Liver (tissue), 9 donors: ENCODE data around the gene GIGYF1. TPM values are rescaled to one million over a fixed set of nuclear protein-coding genes. Genes with fewer than 3 reads are reported as not detected.

Experiments
- DNase-seq: peaks from one replicate; pipeline ENCODE4 v3.0.0-alpha.2; 2017; ENCODE audit warnings: low spot score
- H3K27ac ChIP-seq, 2 donors: one replicate each; pipeline ENCODE4 v1.7.0; 2013; ENCODE audit warnings: inconsistent platforms in 2 of 2, low read length in 2 of 2, control low read depth in 1 of 2, low read depth in 1 of 2, mild to moderate bottlenecking in 1 of 2
- H3K27me3 ChIP-seq, 4 donors: one replicate each; pipeline versions ENCODE4 v1.6.1 to v1.7.0; 2013; ENCODE audit warnings: low read length in 3 of 4, inconsistent platforms in 1 of 4, mild to moderate bottlenecking in 1 of 4, moderate library complexity in 1 of 4; ENCODE audit not compliant: control insufficient read depth in 4 of 4, insufficient read depth in 4 of 4
- H3K36me3 ChIP-seq, 4 donors: one replicate each; pipeline versions ENCODE4 v1.6.1 to v1.7.0; 2013; ENCODE audit warnings: low read length in 3 of 4, mild to moderate bottlenecking in 3 of 4, low read depth in 1 of 4, moderate library complexity in 1 of 4; ENCODE audit not compliant: control insufficient read depth in 4 of 4, insufficient read depth in 3 of 4
- H3K4me1 ChIP-seq, 4 donors: one replicate each; pipeline versions ENCODE4 v1.6.1 to v1.7.0; 2013; ENCODE audit warnings: low read length in 3 of 4, mild to moderate bottlenecking in 3 of 4, moderate library complexity in 1 of 4; ENCODE audit not compliant: control insufficient read depth in 4 of 4, insufficient read depth in 4 of 4
- H3K4me3 ChIP-seq, 3 donors: one replicate each; pipeline versions ENCODE4 v1.6.1 to v1.7.0; 2013; ENCODE audit warnings: low read length in 3 of 3, control low read depth in 1 of 3, low read depth in 1 of 3, mild to moderate bottlenecking in 1 of 3
- H3K9ac ChIP-seq, 2 donors: one replicate each; pipeline ENCODE4 v1.7.0; 2013; ENCODE audit warnings: low read length in 2 of 2, mild to moderate bottlenecking in 2 of 2, moderate library complexity in 2 of 2, control low read depth in 1 of 2, low read depth in 1 of 2
- H3K9me3 ChIP-seq, 4 donors: one replicate each; pipeline versions ENCODE4 v1.6.1 to v1.7.0; 2013; ENCODE audit warnings: low read length in 3 of 4; ENCODE audit not compliant: control insufficient read depth in 4 of 4
- CTCF ChIP-seq: fragments of 150-350 bp; IDR thresholded peaks from 2 replicates; pipeline ENCODE4 v1.5.1; 2017; ENCODE audit warnings: improper control_type of control experiment, low read depth, low read length; ENCODE audit not compliant: missing input control
- EGR1 ChIP-seq, 2 donors: IDR thresholded peaks; 2 replicates each; pipeline ENCODE4 v1.6.1; 2016 to 2018; ENCODE audit warnings: antibody characterized with exemption in 2 of 2, low read depth in 2 of 2
- FOXA1 ChIP-seq: IDR thresholded peaks from 2 replicates; pipeline ENCODE4 v1.6.1; 2016; ENCODE audit warnings: antibody characterized with exemption
- FOXA2 ChIP-seq: IDR thresholded peaks from 2 replicates; pipeline ENCODE4 v1.6.1; 2016; ENCODE audit warnings: antibody characterized with exemption
- GABPA ChIP-seq, 2 donors: IDR thresholded peaks in 1 of 2; conservative IDR thresholded peaks in 1 of 2; 2 replicates each; pipeline ENCODE4 v1.6.1; 2016; ENCODE audit warnings: antibody characterized with exemption in 2 of 2, mild to moderate bottlenecking in 1 of 2, moderate library complexity in 1 of 2
- HNF4A ChIP-seq, 2 donors: conservative IDR thresholded peaks; 2 replicates each; pipeline ENCODE4 v1.6.1; 2016; ENCODE audit warnings: antibody characterized with exemption in 2 of 2, mild to moderate bottlenecking in 2 of 2
- HNF4G ChIP-seq: IDR thresholded peaks from 2 replicates; pipeline ENCODE4 v1.6.1; 2016; ENCODE audit warnings: antibody characterized with exemption
- JUND ChIP-seq, 2 donors: IDR thresholded peaks; 2 replicates each; pipeline ENCODE4 v1.6.1; 2016; ENCODE audit warnings: antibody characterized with exemption in 2 of 2
- NR2F2 ChIP-seq: IDR thresholded peaks from 2 replicates; pipeline ENCODE4 v1.6.1; 2016; ENCODE audit warnings: antibody characterized with exemption
- RAD21 ChIP-seq, 2 donors: IDR thresholded peaks; 2 replicates each; pipeline ENCODE4 v1.6.1; 2016; ENCODE audit warnings: antibody characterized with exemption in 2 of 2, mild to moderate bottlenecking in 2 of 2
- RXRA ChIP-seq, 2 donors: IDR thresholded peaks; 2 replicates each; pipeline ENCODE4 v1.6.1; 2017 to 2018; ENCODE audit warnings: antibody characterized with exemption in 2 of 2, mild to moderate bottlenecking in 1 of 2
- SP1 ChIP-seq: IDR thresholded peaks from 2 replicates; pipeline ENCODE4 v1.6.1; 2018; ENCODE audit warnings: antibody characterized with exemption, mild to moderate bottlenecking
- TAF1 ChIP-seq: conservative IDR thresholded peaks from 2 replicates; pipeline ENCODE4 v1.6.1; 2016; ENCODE audit warnings: antibody characterized with exemption, mild to moderate bottlenecking
- YY1 ChIP-seq: IDR thresholded peaks from 2 replicates; pipeline ENCODE4 v1.6.1; 2016; ENCODE audit warnings: antibody characterized with exemption, mild to moderate bottlenecking
- ZBTB33 ChIP-seq: IDR thresholded peaks from 2 replicates; pipeline ENCODE4 v1.6.1; 2016; ENCODE audit warnings: antibody characterized with exemption
- WGBS: extraction: QIAGEN DNeasy Blood & Tissue Kit; methylation state at CpG from one replicate; pipeline ENCODE4 v1.1.7; 2013; 5-methylcytosine and 5-hydroxymethylcytosine counted together
- polyA plus RNA-seq, 2 donors: library from polyadenylated mRNA; stranded (reverse) in 1 of 2; unstranded in 1 of 2; fragments of 200-250 nt in 1 of 2; fragments of >200 nt in 1 of 2; fragmentation: Nextera tagmentation in 1 of 2; extraction: Ambion mirVana in 1 of 2; gene quantifications; one replicate each; pipeline versions ENCODE4 v1.2.1 to v1.2.3, GENCODE V29; 2013 to 2015
- total RNA-seq, 2 donors: library from RNA; depleted of rRNA; stranded (reverse); fragments of >200 nt; gene quantifications; one replicate each; pipeline ENCODE4 v1.2.3, GENCODE V29; 2014
- TF ChIP-seq, protein P1 (sequence below): IDR thresholded peaks from 2 replicates; pipeline ENCODE4 v1.6.1; 2016; ENCODE audit warnings: antibody characterized with exemption
- TF ChIP-seq, protein P2 (sequence below): IDR thresholded peaks from 2 replicates; pipeline ENCODE4 v1.6.1; 2016; ENCODE audit warnings: antibody characterized with exemption
- TF ChIP-seq, protein P3 (sequence below): IDR thresholded peaks from 2 replicates; pipeline ENCODE4 v1.6.1; 2016; ENCODE audit warnings: antibody characterized with exemption, mild to moderate bottlenecking
- donor health status: healthy.
- donor health status: healthy.
- donor health status: healthy.
- donor health status: healthy.
- donor health status: healthy.

The GIGYF1 gene
- total and polyA plus RNA-seq, 4 donors: 6.8 to 12.7 (median 10.1) TPM

DNA sequence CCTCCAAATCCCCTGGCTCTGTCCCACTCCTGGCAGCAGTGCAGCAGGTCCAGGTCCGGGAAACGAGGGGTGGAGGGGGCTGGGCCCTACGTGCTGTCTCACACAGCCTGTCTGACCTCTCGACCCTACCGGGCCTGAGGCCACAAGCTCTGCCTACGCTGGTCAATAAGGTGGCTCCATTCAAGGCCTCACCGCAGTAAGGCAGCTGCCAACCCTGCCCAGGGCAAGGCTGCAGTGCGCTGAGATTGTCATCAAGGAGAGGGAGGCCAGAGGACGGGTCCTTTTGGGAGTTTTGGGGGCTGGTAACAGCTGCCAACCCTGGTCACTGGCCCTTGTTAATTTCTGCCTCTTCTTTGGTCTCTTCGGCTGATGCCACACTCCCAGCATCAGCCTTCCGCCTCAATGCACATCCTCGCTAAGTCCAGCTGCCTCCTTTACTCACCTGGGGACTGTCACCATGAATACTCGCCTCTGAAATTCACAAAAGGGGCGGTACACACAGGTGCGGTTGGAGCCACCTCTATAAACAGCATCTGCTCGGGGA lies 29.8 kb upstream of the GIGYF1 start:
- peak overlapping the region; percentile 82 to 93 for H3K27ac ChIP-seq
- no peaks in the 10 kb centered on the region for H3K27me3 ChIP-seq
- DNase-seq: peak; percentile 60
- no peaks in the 10 kb centered on the region for H3K9me3 ChIP-seq
- peak overlapping the region in 1 of 3 donors; percentile 23 for H3K4me3 ChIP-seq
- H3K4me1 ChIP-seq: peaks cover 11 to 72% (median 52%) of the 10 kb centered on the region in 4 donors
- WGBS: 41% methylated on average over 16 of the region's 16 CpGs
- TF ChIP-seq HNF4A (conservative IDR thresholded peaks at IDR 0.05): peak; percentile 75 to 80
- no peak for TF ChIP-seq HNF4G
- TF ChIP-seq, protein P1, sequence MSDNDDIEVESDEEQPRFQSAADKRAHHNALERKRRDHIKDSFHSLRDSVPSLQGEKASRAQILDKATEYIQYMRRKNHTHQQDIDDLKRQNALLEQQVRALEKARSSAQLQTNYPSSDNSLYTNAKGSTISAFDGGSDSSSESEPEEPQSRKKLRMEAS: peak; percentile 94
- TF ChIP-seq, protein P2, sequence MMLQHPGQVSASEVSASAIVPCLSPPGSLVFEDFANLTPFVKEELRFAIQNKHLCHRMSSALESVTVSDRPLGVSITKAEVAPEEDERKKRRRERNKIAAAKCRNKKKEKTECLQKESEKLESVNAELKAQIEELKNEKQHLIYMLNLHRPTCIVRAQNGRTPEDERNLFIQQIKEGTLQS: no peak
- TF ChIP-seq ZBTB33: peak; percentile 91
- peak; percentile 80 for TF ChIP-seq YY1
- TF ChIP-seq JUND (IDR thresholded peaks at IDR 0.05): peak in 1 of 2 donors; percentile 54
- peak; percentile 91 for TF ChIP-seq NR2F2
- peak in 1 of 2 donors; percentile 55 for TF ChIP-seq RAD21 (IDR thresholded peaks at IDR 0.05)
- peak; percentile 36 to 84 for TF ChIP-seq EGR1 (IDR thresholded peaks at IDR 0.05; ENCODE audit: low read depth in 2 of 2)
- TF ChIP-seq RXRA (IDR thresholded peaks at IDR 0.05): peak; percentile 89 to 94
- TF ChIP-seq GABPA (IDR thresholded peaks at IDR 0.05 in 1 of 2, conservative IDR thresholded peaks at IDR 0.05 in 1 of 2): no peak
- TF ChIP-seq, protein P3, sequence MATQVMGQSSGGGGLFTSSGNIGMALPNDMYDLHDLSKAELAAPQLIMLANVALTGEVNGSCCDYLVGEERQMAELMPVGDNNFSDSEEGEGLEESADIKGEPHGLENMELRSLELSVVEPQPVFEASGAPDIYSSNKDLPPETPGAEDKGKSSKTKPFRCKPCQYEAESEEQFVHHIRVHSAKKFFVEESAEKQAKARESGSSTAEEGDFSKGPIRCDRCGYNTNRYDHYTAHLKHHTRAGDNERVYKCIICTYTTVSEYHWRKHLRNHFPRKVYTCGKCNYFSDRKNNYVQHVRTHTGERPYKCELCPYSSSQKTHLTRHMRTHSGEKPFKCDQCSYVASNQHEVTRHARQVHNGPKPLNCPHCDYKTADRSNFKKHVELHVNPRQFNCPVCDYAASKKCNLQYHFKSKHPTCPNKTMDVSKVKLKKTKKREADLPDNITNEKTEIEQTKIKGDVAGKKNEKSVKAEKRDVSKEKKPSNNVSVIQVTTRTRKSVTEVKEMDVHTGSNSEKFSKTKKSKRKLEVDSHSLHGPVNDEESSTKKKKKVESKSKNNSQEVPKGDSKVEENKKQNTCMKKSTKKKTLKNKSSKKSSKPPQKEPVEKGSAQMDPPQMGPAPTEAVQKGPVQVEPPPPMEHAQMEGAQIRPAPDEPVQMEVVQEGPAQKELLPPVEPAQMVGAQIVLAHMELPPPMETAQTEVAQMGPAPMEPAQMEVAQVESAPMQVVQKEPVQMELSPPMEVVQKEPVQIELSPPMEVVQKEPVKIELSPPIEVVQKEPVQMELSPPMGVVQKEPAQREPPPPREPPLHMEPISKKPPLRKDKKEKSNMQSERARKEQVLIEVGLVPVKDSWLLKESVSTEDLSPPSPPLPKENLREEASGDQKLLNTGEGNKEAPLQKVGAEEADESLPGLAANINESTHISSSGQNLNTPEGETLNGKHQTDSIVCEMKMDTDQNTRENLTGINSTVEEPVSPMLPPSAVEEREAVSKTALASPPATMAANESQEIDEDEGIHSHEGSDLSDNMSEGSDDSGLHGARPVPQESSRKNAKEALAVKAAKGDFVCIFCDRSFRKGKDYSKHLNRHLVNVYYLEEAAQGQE: peak; percentile 54
- no peak for TF ChIP-seq TAF1
- TF ChIP-seq FOXA1: peak; percentile 33
- TF ChIP-seq SP1: peak; percentile 89
- peak; percentile 76 for TF ChIP-seq FOXA2
- no peak for TF ChIP-seq CTCF
- H3K36me3 ChIP-seq: no peaks in the 10 kb centered on the region
- peak overlapping the region; percentile 22 to 43 for H3K9ac ChIP-seq
